IMR-90 (cell line): ENCODE results near the gene IL22RA2. TPM values are rescaled to one million over a fixed set of nuclear protein-coding genes. Genes with fewer than 3 reads are reported as not detected.

Experiments used
- ATAC-seq: fragments of 200-7000 bp; cut with Tn5 transposase; 2 replicates; pipeline ENCODE4 v1.9.1; 2020; ENCODE audit warnings: low read depth, mild to moderate bottlenecking, moderate library complexity
- BruUV-seq: library from RNA; stranded (reverse); fragments of 400-500 nt; replicated peaks from 2 replicates; lab custom pipeline; 2021; lab: Mats Ljungman, UMichigan
- CTCF ChIA-PET: fragments of 300-600 bp; formaldehyde crosslinking; extraction: SDS; loops from one replicate; lab custom pipeline; 2021; ENCODE audit warnings: antibody characterized with exemption; lab: Yijun Ruan, JAX
- POLR2A ChIA-PET: fragments of 300-600 bp; sonication (Branson Sonifier 250); formaldehyde crosslinking; loops from one replicate; lab custom pipeline; 2022; ENCODE audit warnings: antibody characterized with exemption; ENCODE audit not compliant: unreplicated experiment; lab: Charles Lee
- DNase-seq: peaks from one replicate; pipeline ENCODE4 v3.0.0; 2013
- H2AFZ ChIP-seq: replicated peaks from 2 replicates; pipeline ENCODE3; 2013; ENCODE audit warnings: low read length, mild to moderate bottlenecking; ENCODE audit not compliant: poor library complexity
- H2AK5ac ChIP-seq: 2 replicates; pipeline ENCODE4 v1.6.1; 2013; ENCODE audit warnings: low read depth, low read length, inconsistent platforms
- H2AK9ac ChIP-seq: replicated peaks from 2 replicates; pipeline ENCODE3; 2013; ENCODE audit warnings: mild to moderate bottlenecking, low read depth, low read length, moderate library complexity; ENCODE audit not compliant: poor library complexity
- H2BK120ac ChIP-seq: 2 replicates; pipeline ENCODE4 v1.6.1; 2013; ENCODE audit warnings: low read depth, low read length, inconsistent platforms
- H2BK15ac ChIP-seq: 3 replicates; pipeline ENCODE4 v1.6.1; 2013; ENCODE audit warnings: low read depth, low read length, inconsistent platforms
- H2BK20ac ChIP-seq: 2 replicates; pipeline ENCODE4 v1.6.1; 2013; ENCODE audit warnings: low read depth, mild to moderate bottlenecking, inconsistent platforms, low read length, moderate library complexity
- H2BK5ac ChIP-seq: 2 replicates; pipeline ENCODE4 v1.6.1; 2013; ENCODE audit warnings: mild to moderate bottlenecking, low read depth, low read length, inconsistent platforms; ENCODE audit not compliant: poor library complexity, severe bottlenecking
- H3K14ac ChIP-seq: replicated peaks from 2 replicates; pipeline ENCODE4 v1.6.1; 2013; ENCODE audit warnings: low read depth, low read length, inconsistent platforms
- H3K18ac ChIP-seq: 2 replicates; pipeline ENCODE4 v1.6.1; 2013; ENCODE audit warnings: low read depth, low read length, control low read depth
- H3K23ac ChIP-seq: 2 replicates; pipeline ENCODE4 v1.6.1; 2013; ENCODE audit warnings: low read depth, low read length, inconsistent platforms
- H3K27ac ChIP-seq: 2 replicates; pipeline ENCODE4 v1.5.1; 2013; ENCODE audit warnings: mild to moderate bottlenecking, control low read depth, low read length; ENCODE audit not compliant: insufficient read depth
- H3K27me3 ChIP-seq: 2 replicates; pipeline ENCODE4 v1.6.1; 2013; ENCODE audit warnings: low read length; ENCODE audit not compliant: control insufficient read depth, insufficient read depth
- H3K36me3 ChIP-seq: 2 replicates; pipeline ENCODE4 v1.6.1; 2013; ENCODE audit warnings: low read length, mixed read lengths; ENCODE audit not compliant: control insufficient read depth, insufficient read depth
- H3K4ac ChIP-seq: 2 replicates; pipeline ENCODE4 v1.6.1; 2013; ENCODE audit warnings: low read depth, low read length, inconsistent platforms
- H3K4me1 ChIP-seq: 2 replicates; pipeline ENCODE4 v1.6.1; 2013; ENCODE audit warnings: low read length, mixed read lengths; ENCODE audit not compliant: control insufficient read depth, insufficient read depth
- H3K4me2 ChIP-seq: 2 replicates; pipeline ENCODE4 v1.6.1; 2013; ENCODE audit warnings: low read depth, mild to moderate bottlenecking, control low read depth, low read length, moderate library complexity
- H3K4me3 ChIP-seq: 2 replicates; pipeline ENCODE4 v1.5.1; 2013; ENCODE audit warnings: low read depth, mild to moderate bottlenecking, control low read depth, low read length, moderate library complexity; ENCODE audit not compliant: insufficient read depth
- H3K56ac ChIP-seq: 2 replicates; pipeline ENCODE4 v1.6.1; 2013; ENCODE audit warnings: low read length, inconsistent platforms; ENCODE audit not compliant: insufficient read depth; ENCODE audit errors: extremely low read depth
- H3K79me1 ChIP-seq, 2 experiments: 2 replicates each; pipeline ENCODE4 v1.6.1; 2013; ENCODE audit warnings: low read length in 2 of 2, inconsistent platforms in 1 of 2, low read depth in 1 of 2
- H3K9ac ChIP-seq: 2 replicates; pipeline ENCODE4 v1.6.1; 2013; ENCODE audit warnings: low read depth, low read length, control low read depth
- H3K9me1 ChIP-seq: 2 replicates; pipeline ENCODE4 v1.6.1; 2013; ENCODE audit warnings: low read length, inconsistent platforms; ENCODE audit not compliant: insufficient read depth
- H3K9me3 ChIP-seq: 2 replicates; pipeline ENCODE4 v1.6.1; 2013; ENCODE audit warnings: low read length; ENCODE audit not compliant: control insufficient read depth, insufficient read depth
- H4K20me1 ChIP-seq: 2 replicates; pipeline ENCODE4 v1.6.1; 2013; ENCODE audit warnings: low read length, inconsistent platforms; ENCODE audit not compliant: insufficient read depth
- H4K5ac ChIP-seq: 2 replicates; pipeline ENCODE4 v1.6.1; 2013; ENCODE audit warnings: mild to moderate bottlenecking, low read depth, low read length, control low read depth
- H4K8ac ChIP-seq, 2 experiments: 2 replicates each; pipeline ENCODE4 v1.6.1; 2013; ENCODE audit warnings: low read depth in 2 of 2, low read length in 2 of 2, control low read depth in 1 of 2, inconsistent platforms in 1 of 2
- H4K91ac ChIP-seq: 2 replicates; pipeline ENCODE4 v1.6.1; 2013; ENCODE audit warnings: low read depth, low read length, inconsistent platforms; ENCODE audit not compliant: insufficient read depth
- BHLHE40 ChIP-seq: fragments of 150-350 bp; IDR thresholded peaks from 2 replicates; pipeline ENCODE4 v1.6.1; 2016; ENCODE audit warnings: mild to moderate bottlenecking, low read depth, low read length
- MAFK ChIP-seq: IDR thresholded peaks from 2 replicates; pipeline ENCODE4 v1.6.1; 2012; ENCODE audit warnings: low read depth, low read length, improper control_type of control experiment
- MAZ ChIP-seq: IDR thresholded peaks from 2 replicates; pipeline ENCODE4 v1.6.1; 2012; ENCODE audit warnings: low read depth, mild to moderate bottlenecking, low read length, improper control_type of control experiment, moderate library complexity, borderline replicate concordance
- RCOR1 ChIP-seq: IDR thresholded peaks from 2 replicates; pipeline ENCODE4 v1.6.1; 2012; ENCODE audit warnings: mild to moderate bottlenecking, low read length, improper control_type of control experiment; ENCODE audit not compliant: insufficient replicate concordance
- RFX5 ChIP-seq: IDR thresholded peaks from 2 replicates; pipeline ENCODE4 v1.8.0; 2012; ENCODE audit warnings: low read depth, mild to moderate bottlenecking, low read length, moderate library complexity
- SMC3 ChIP-seq: fragments of 150-350 bp; IDR thresholded peaks from 2 replicates; pipeline ENCODE4 v1.6.1; 2016; ENCODE audit warnings: low read depth, mild to moderate bottlenecking, antibody characterized with exemption, low read length, moderate library complexity
- WGBS, 2 experiments: methylation state at CpG; one replicate each; pipeline versions ENCODE4 v1.1.5 to v1.1.7; 2013; ENCODE audit warnings: missing lambda C conversion rate in 2 of 2; ENCODE audit not compliant: insufficient read length in 1 of 2; ENCODE audit errors: extremely low coverage in 2 of 2; 5-methylcytosine and 5-hydroxymethylcytosine counted together
- dilution Hi-C: fragments of 300-500 bp; cut with HindIII; formaldehyde crosslinking; loops from one replicate; pipeline ENCODE4 v1.14.3; 2018; ENCODE audit warnings: low sequenced_read_pairs; ENCODE audit not compliant: unreplicated experiment
- in situ Hi-C: fragments of 300-500 bp; cut with MboI; formaldehyde crosslinking; loops from 3 replicates; pipeline ENCODE4 v1.14.3; 2019; ENCODE audit warnings: low sequenced_read_pairs, inconsistent platforms, mixed read lengths
- intact Hi-C: fragments of 100-400 bp; cut with micrococcal nuclease; formaldehyde crosslinking; loops from 2 replicates; pipeline ENCODE4 v1.10.0; 2022
- polyA plus RNA-seq, 3 experiments: library from polyadenylated mRNA; depleted of rRNA; stranded (reverse); fragments of >200 nt; gene quantifications; 2 replicates each; pipeline ENCODE4 v1.2.3, GENCODE V29; 2012; ENCODE audit warnings: low replicate concordance in 1 of 3
- total RNA-seq: library from RNA; depleted of rRNA; stranded (reverse); fragments of >200 nt; gene quantifications from 2 replicates; pipeline ENCODE4 v1.2.3, GENCODE V29; 2012

IL22RA2 gene
- total and polyA plus RNA-seq, 2 of the 4 experiments (the other 2 are of a cell fraction), result not detected

- in situ Hi-C loops, result no loop called here
- CTCF ChIA-PET, result no interaction called here
- Histone ChIP-seq H3K27me3 (no peaks in the 10 kb centered on the region), H3K9ac (no peak overlapping the region), H4K5ac (no peak overlapping the region), H2BK15ac (no peak overlapping the region), H2AFZ (no peak overlapping the region), H3K27ac (no peak overlapping the region), H3K23ac (no peak overlapping the region), H3K4me2 (no peak overlapping the region), H2BK5ac (no peak overlapping the region), H3K9me1 (no peaks in the 10 kb centered on the region), H4K91ac (no peak overlapping the region), H2AK5ac (no peak overlapping the region), H3K18ac (no peak overlapping the region), H3K4me1 (no peaks in the 10 kb centered on the region), H4K8ac (no peak overlapping the region), H2BK120ac (no peak overlapping the region), H2BK20ac (no peak overlapping the region), H3K36me3 (peaks cover 25% of the 10 kb centered on the region), H3K14ac (no peak overlapping the region), H2AK9ac (no peak overlapping the region), H3K9me3 (no peaks in the 10 kb centered on the region), H3K79me1 (peaks cover 0 to 2% of the 10 kb centered on the region in 2 experiments; a peak in 2 of 4 replicates), H3K4me3 (no peak overlapping the region), H3K56ac (no peak overlapping the region), H4K20me1 (no peaks in the 10 kb centered on the region), H3K4ac (no peak overlapping the region)
- WGBS, 2 experiments, result no CpG with 5 or more reads among the region's 4 CpGs
- no TSS peak for BruUV-seq
- POLR2A ChIA-PET, result no interaction called here
- intact Hi-C loops, result no loop called here
- ATAC-seq (no peak), DNase-seq (no peak)
- dilution Hi-C loops, result no loop called here
- TF ChIP-seq RCOR1, result no peak
- TF ChIP-seq SMC3, result no peak
- no peak for TF ChIP-seq MAFK
- no peak for TF ChIP-seq BHLHE40
- no peak for TF ChIP-seq RFX5
- TF ChIP-seq MAZ, result no peak
These were observed 26.8 kb upstream of the IL22RA2 start for GRCh38 chr6:137200288-137200687.
